Gastrocnemius medialis (tissue), 4 donors: ENCODE data around the gene RPRD1B. TPM values are rescaled to one million over a fixed set of nuclear protein-coding genes. Genes with fewer than 3 reads are reported as not detected.
A peak's percentile ranks its signal among the peaks of the same experiment; 100 is the strongest.

Experiments used
- ATAC-seq, 2 donors: fragments of 150-250 bp; one replicate each; pipeline ENCODE4 v1.9.1; 2016
- DNase-seq, 2 donors: peaks; one replicate each; pipeline ENCODE4 v3.0.0-alpha.2; 2019
- H3K27ac ChIP-seq, 4 donors: fragments of 200-600 bp; sonication (generic); 1 replicate in 1 of 4; 2 replicates in 3 of 4; pipeline ENCODE4 v1.5.1; 2016 to 2018; ENCODE audit warnings: mild to moderate bottlenecking in 2 of 4, moderate library complexity in 1 of 4
- H3K27me3 ChIP-seq, 3 donors: fragments of 200-600 bp; sonication (generic) in 2 of 3; 1 replicate in 1 of 3; 2 replicates in 2 of 3; pipeline versions ENCODE4 v1.5.1 to v1.6.0; 2016 to 2019; ENCODE audit warnings: mild to moderate bottlenecking in 1 of 3, moderate library complexity in 1 of 3
- H3K36me3 ChIP-seq, 2 donors: fragments of 200-600 bp; sonication (generic) in 1 of 2; one replicate each; pipeline ENCODE4 v1.5.1; 2017 to 2018
- H3K4me1 ChIP-seq, 2 donors: fragments of 200-600 bp; sonication (generic) in 1 of 2; one replicate each; pipeline ENCODE4 v1.5.1; 2016 to 2017; ENCODE audit warnings: mild to moderate bottlenecking in 2 of 2
- H3K4me3 ChIP-seq, 4 donors: fragments of 200-600 bp; sonication (generic) in 3 of 4; 1 replicate in 1 of 4; 2 replicates in 3 of 4; pipeline ENCODE4 v1.5.1; 2016 to 2019; ENCODE audit warnings: mild to moderate bottlenecking in 2 of 4
- H3K9me3 ChIP-seq, 3 donors: fragments of 200-600 bp; sonication (generic) in 2 of 3; 1 replicate in 1 of 3; 2 replicates in 2 of 3; pipeline ENCODE4 v1.5.1; 2016 to 2019
- POLR2A ChIP-seq, 2 donors: fragments of 450-650 bp; IDR thresholded peaks; one replicate each; pipeline ENCODE4 v1.6.1; 2017; ENCODE audit warnings: antibody characterized with exemption in 2 of 2, mild to moderate bottlenecking in 2 of 2, moderate library complexity in 2 of 2
- in situ Hi-C, 4 donors: fragments of 200-750 bp; cut with MboI; loops; one replicate each; pipeline versions ENCODE4 v1.15.0 to v1.8.0; 2017; ENCODE audit warnings: low sequenced_read_pairs in 4 of 4
- intact Hi-C: fragments of 100-400 bp; cut with DNase I; formaldehyde crosslinking; loops from one replicate; pipeline ENCODE4 v1.15.1; 2023; ENCODE audit warnings: low total_unique reads
- total RNA-seq, 4 donors: library from RNA; depleted of rRNA; stranded (reverse); fragments of >200 nt; gene quantifications; one replicate each; pipeline versions ENCODE4 v1.1.0 to v1.2.3, GENCODE V29; 2016
- TF ChIP-seq, protein P1 (sequence below), 5 experiments: fragments of 450-650 bp in 3 of 5; fragments of 200-600 bp in 2 of 5; sonication (generic) in 2 of 5; IDR thresholded peaks in 4 of 5; conservative IDR thresholded peaks in 1 of 5; 1 replicate in 4 of 5; 2 replicates in 1 of 5; pipeline ENCODE4 v1.5.1; 2016 to 2019; ENCODE audit warnings: antibody characterized with exemption in 5 of 5, mild to moderate bottlenecking in 3 of 5, moderate library complexity in 3 of 5

The RPRD1B gene
- total RNA-seq, 4 donors from 2014 or later: 25.2 to 61.0 (median 40.6) TPM

DNA sequence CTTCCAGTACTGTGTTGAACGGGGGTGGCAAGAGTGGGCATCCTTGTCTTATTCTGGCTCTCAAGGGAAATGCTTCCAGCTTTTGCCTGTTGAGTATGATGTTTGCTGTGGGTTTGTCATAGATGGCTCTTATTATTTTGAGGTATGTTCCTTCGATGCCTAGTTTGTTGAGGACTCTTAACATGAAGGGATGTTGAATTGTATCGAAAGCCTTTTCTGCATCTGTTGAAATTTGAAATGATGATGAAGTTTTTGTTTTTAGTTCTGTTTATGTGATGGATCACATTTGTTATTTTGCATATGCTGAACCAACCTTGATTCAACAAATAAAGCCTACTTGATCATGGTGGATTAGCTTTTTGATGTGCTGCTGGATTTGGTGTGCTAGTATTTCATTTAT is 48.0 kb downstream of the RPRD1B start:
- ATAC-seq (no peak), DNase-seq (no peak)
- H3K4me3 ChIP-seq: no peak overlapping the region
- H3K36me3 ChIP-seq: peaks cover 0 to 18% of the 10 kb centered on the region in 2 donors
- peaks cover 34 to 51% of the 10 kb centered on the region in 2 donors for H3K4me1 ChIP-seq
- H3K27ac ChIP-seq: peak overlapping the region in 1 of 4 donors; percentile 7
- intact Hi-C loops: no loop called here
- no peaks in the 10 kb centered on the region for H3K9me3 ChIP-seq
- TF ChIP-seq POLR2A (IDR thresholded peaks at IDR 0.05): no peak
- TF ChIP-seq, protein P1, sequence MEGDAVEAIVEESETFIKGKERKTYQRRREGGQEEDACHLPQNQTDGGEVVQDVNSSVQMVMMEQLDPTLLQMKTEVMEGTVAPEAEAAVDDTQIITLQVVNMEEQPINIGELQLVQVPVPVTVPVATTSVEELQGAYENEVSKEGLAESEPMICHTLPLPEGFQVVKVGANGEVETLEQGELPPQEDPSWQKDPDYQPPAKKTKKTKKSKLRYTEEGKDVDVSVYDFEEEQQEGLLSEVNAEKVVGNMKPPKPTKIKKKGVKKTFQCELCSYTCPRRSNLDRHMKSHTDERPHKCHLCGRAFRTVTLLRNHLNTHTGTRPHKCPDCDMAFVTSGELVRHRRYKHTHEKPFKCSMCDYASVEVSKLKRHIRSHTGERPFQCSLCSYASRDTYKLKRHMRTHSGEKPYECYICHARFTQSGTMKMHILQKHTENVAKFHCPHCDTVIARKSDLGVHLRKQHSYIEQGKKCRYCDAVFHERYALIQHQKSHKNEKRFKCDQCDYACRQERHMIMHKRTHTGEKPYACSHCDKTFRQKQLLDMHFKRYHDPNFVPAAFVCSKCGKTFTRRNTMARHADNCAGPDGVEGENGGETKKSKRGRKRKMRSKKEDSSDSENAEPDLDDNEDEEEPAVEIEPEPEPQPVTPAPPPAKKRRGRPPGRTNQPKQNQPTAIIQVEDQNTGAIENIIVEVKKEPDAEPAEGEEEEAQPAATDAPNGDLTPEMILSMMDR (IDR thresholded peaks at IDR 0.05 in 4 of 5, conservative IDR thresholded peaks at IDR 0.05 in 1 of 5): no peak
- no peaks in the 10 kb centered on the region for H3K27me3 ChIP-seq
- in situ Hi-C loops: no loop called here

DNA sequence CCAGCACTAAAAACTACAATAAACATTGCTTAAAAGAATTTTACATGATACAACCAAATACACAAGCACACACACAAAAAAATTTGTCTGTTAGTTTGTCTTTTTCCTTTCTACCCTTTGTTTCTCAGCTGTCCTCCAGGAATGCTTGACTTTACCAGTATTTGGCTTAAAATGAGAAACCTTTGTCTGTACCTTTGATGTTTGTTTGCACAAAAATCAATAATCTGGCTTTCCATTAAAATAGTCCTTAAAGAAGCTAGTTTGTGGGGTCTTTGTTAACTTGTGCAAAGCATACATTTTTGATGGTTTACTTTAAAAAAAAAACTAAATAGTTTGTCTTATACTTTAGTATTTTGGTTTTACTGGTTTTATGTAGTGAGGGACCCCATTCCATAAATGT is 49.3 kb downstream of the RPRD1B start:
- intact Hi-C loops (no loop called here), in situ Hi-C loops (no loop called here)
- Histone ChIP-seq H3K36me3 (peaks cover 0 to 15% of the 10 kb centered on the region in 2 donors), H3K4me1 (peaks cover 29 to 40% of the 10 kb centered on the region in 2 donors), H3K4me3 (no peak overlapping the region), H3K9me3 (no peaks in the 10 kb centered on the region), H3K27me3 (no peaks in the 10 kb centered on the region), H3K27ac (peak overlapping the region in 1 of 4 donors; percentile 7)
- TF ChIP-seq, protein P1 (IDR thresholded peaks at IDR 0.05 in 4 of 5, conservative IDR thresholded peaks at IDR 0.05 in 1 of 5): no peak
- TF ChIP-seq POLR2A (IDR thresholded peaks at IDR 0.05): no peak
- ATAC-seq: no peak
- no peak for DNase-seq

DNA sequence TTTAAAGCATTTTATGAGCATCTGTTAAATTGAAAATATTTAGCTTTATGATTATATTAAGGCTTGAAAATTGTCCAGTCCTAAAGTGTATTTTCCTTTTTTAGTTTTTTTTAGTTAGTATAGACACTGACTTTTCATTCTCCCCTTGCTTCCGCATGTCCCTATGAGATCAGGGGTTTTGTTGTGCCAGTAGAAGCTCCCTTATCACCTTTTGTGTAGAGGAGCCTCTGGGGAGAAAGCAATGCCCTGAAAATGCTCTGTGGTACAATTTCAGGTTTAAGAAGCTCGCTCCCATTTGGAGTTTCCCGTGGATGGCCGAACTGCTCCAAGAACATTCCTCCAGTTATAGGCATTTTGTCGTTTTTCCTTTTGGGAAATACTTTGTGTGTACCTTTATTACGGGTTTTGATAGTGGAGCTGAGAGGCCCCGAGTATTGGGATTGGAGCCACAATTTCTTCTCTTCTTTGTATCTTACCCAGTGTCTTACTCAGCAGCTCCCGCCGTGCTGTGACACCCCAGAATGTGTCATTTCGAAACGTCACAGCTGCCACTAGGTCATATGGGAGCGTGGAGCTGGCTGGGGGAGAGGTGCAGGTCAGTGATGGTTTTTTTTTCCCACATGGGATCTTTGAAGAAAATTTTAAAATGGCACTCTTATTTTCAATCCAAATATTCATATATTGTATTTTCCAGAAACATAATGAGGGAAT is 49.9 kb downstream of the RPRD1B start:
- in situ Hi-C loops: no loop called here
- peaks cover 0 to 21% of the 10 kb centered on the region in 2 donors for H3K36me3 ChIP-seq
- H3K27me3 ChIP-seq: no peaks in the 10 kb centered on the region
- H3K4me1 ChIP-seq: peaks cover 29 to 34% of the 10 kb centered on the region in 2 donors
- ATAC-seq (peak in 1 of 2 donors; percentile 41), DNase-seq (no peak)
- no peaks in the 10 kb centered on the region for H3K9me3 ChIP-seq
- peak overlapping the region in 1 of 4 donors; percentile 7 for H3K27ac ChIP-seq
- no peak for TF ChIP-seq POLR2A (IDR thresholded peaks at IDR 0.05)
- TF ChIP-seq, protein P1 (IDR thresholded peaks at IDR 0.05 in 4 of 5, conservative IDR thresholded peaks at IDR 0.05 in 1 of 5): no peak
- intact Hi-C loops: no loop called here
- no peak overlapping the region for H3K4me3 ChIP-seq

DNA sequence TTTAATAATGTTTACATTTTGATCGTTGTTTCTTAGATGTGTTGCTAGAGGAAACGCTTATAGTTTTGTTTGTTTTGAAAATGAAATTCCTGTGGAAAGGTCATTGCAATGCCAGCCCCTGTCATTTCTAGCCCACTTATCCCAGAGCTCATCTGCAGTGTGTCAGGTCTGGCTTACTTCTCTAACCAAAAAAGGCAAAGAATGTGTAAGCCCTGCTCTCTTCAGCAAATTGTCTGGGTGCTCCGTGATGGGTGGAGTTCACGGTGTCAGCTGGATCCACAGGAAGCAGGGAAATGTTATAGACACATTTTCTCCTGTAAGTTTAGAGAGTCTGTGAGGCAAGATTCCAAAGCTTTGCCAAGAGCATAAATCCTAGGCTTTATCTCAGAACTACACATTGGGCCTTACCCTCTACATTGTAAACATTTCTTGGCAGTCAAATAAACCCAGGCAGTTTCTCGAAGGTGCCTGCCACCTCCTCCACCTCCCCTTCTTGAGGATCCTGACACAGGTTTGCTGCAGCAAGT is 50.9 kb downstream of the RPRD1B start:
- H3K36me3 ChIP-seq: peaks cover 0 to 31% of the 10 kb centered on the region in 2 donors
- no peaks in the 10 kb centered on the region for H3K9me3 ChIP-seq
- in situ Hi-C loops (no loop called here), intact Hi-C loops (no loop called here)
- H3K4me3 ChIP-seq: no peak overlapping the region
- no peak overlapping the region for H3K27ac ChIP-seq
- H3K27me3 ChIP-seq: no peaks in the 10 kb centered on the region
- DNase-seq (no peak), ATAC-seq (no peak)
- peaks cover 29 to 33% of the 10 kb centered on the region in 2 donors for H3K4me1 ChIP-seq
- TF ChIP-seq POLR2A (IDR thresholded peaks at IDR 0.05): no peak
- TF ChIP-seq, protein P1 (IDR thresholded peaks at IDR 0.05 in 4 of 5, conservative IDR thresholded peaks at IDR 0.05 in 1 of 5): no peak
